CD4-positive, alpha-beta T cell treated with Interleukin-4 for 4 hours (primary cell): ENCODE data around the gene WDR59.
"Not testable (repeated sequence)": the region's sequence is repeated elsewhere in the genome, so short reads cannot be mapped to it uniquely, and the experiment has no call there.

ENCODE experiments used
- DNase-seq: peaks from one replicate; pipeline ENCODE4 v3.0.0-alpha.2; 2020

The WDR59 gene

GRCh38 chr16:74844041-74844980 lies 140.6 kb downstream of the WDR59 start:
- DNase-seq, result no peak

- not testable (repeated sequence) for DNase-seq
Measured at GRCh38 chr16:74843381-74844035, 141.4 kb downstream of the WDR59 start.

- no peak for DNase-seq
Measured at GRCh38 chr16:74842413-74842812, 142.5 kb downstream of the WDR59 start.

GRCh38 chr16:74841904-74842303 lies 143.0 kb downstream of the WDR59 start:
- DNase-seq, result no peak

GRCh38 chr16:74841469-74841868 lies 143.5 kb downstream of the WDR59 start:
- DNase-seq, result no peak

GRCh38 chr16:74837056-74837455 lies 147.9 kb downstream of the WDR59 start:
- DNase-seq, result no peak

- DNase-seq, result no peak
Measured at GRCh38 chr16:74836111-74836671, 148.7 kb downstream of the WDR59 start.

- DNase-seq, result no peak
Measured at GRCh38 chr16:74832228-74832627, 152.7 kb downstream of the WDR59 start.

- DNase-seq, result no peak
Measured at GRCh38 chr16:74831467-74831866, 153.5 kb downstream of the WDR59 start.

- DNase-seq, result no peak
Measured at GRCh38 chr16:74830648-74831047, 154.3 kb downstream of the WDR59 start.

GRCh38 chr16:74829637-74830036 lies 155.3 kb downstream of the WDR59 start:
- no peak for DNase-seq

GRCh38 chr16:74825941-74826340 lies 159.0 kb downstream of the WDR59 start:
- DNase-seq, result no peak

- DNase-seq, result no peak
Measured at GRCh38 chr16:74825016-74825415, 159.9 kb downstream of the WDR59 start.
